ENCODE measurements around the gene STXBP5L. TPM values are rescaled to one million over a fixed set of nuclear protein-coding genes. Genes with fewer than 3 reads are reported as not detected.

The STXBP5L gene
- total and polyA plus RNA-seq, 10 of the 15 experiments (the other 5 are each of a cell fraction or from before 2014, with no cell fraction given): under 0.01 to 0.08 (median 0.04) TPM; not detected in 6

DNA sequence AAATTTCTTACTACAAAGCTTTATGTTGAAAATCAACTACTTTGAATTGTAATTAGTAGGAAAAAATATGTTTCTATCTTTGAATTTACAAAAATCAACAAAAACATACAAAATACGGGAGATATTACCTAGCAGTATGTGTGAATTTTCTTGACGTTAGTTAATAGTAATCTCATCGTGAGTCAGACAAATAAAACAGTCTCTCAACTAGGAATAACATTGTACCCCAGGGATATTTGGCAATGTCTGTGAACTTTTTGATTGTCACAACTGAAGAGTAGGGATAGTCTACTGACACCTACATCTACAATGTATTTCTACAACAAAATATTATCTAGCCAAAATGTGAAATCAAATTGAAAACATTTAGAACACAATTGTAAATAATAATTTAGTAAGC, 387.4 kb downstream of the STXBP5L start:
- Histone ChIP-seq H2AFZ (ENCODE audit: control insufficient read depth, low read depth, low read length) (no peak overlapping the region), H3K36me3 (ENCODE audit: control insufficient read depth in 2 of 2, insufficient read depth in 2 of 2, low read length in 1 of 2) (no peaks in the 10 kb centered on the region), H3K4me3 (no peak overlapping the region), H3K79me2 (ENCODE audit: control insufficient read depth, insufficient read depth, low read length) (no peaks in the 10 kb centered on the region), H3K9ac (ENCODE audit: control insufficient read depth, insufficient read depth, low read length) (no peak overlapping the region), H3K4me2 (ENCODE audit: control insufficient read depth, insufficient read depth) (no peak overlapping the region), H3K27me3 (replicated peaks in 1 of 2; ENCODE audit: control insufficient read depth in 2 of 2, insufficient read depth in 2 of 2, low read length in 1 of 2) (no peaks in the 10 kb centered on the region), H3K4me1 (ENCODE audit: control insufficient read depth, insufficient read depth, low read length) (no peaks in the 10 kb centered on the region), H3K27ac (ENCODE audit: control insufficient read depth, insufficient read depth) (no peak overlapping the region), H3K9me3 (replicated peaks; ENCODE audit: control insufficient read depth, insufficient read depth, low read length) (no peaks in the 10 kb centered on the region), H4K20me1 (ENCODE audit: control insufficient read depth, insufficient read depth) (no peaks in the 10 kb centered on the region)
- no TSS peak for BruUV-seq (replicated peaks)
- no peak for TF ChIP-seq PAX5 (IDR thresholded peaks at IDR 0.05; ENCODE audit: borderline replicate concordance, low read depth, low read length)
- 62% methylated on average over 3 of the region's 3 CpGs for WGBS (ENCODE audit: insufficient coverage, insufficient replicate concordance, low lambda C conversion rate, missing lambda C conversion rate)
- in situ Hi-C loops (cut with MboI) (no loop called here), intact Hi-C loops (cut with micrococcal nuclease; ENCODE audit: unreplicated experiment) (no loop called here)
- SMC1A ChIA-PET (ENCODE audit: uncharacterized antibody, unreplicated experiment): no interaction called here
- CTCF ChIA-PET: no interaction called here
- DNase-seq (ENCODE audit: low read depth, low spot score): no peak
- POLR2A ChIA-PET: no interaction called here
- no peak for FAIRE-seq
- RAD21 ChIA-PET (ENCODE audit: unreplicated experiment): no interaction called here
- no peak for ATAC-seq

DNA sequence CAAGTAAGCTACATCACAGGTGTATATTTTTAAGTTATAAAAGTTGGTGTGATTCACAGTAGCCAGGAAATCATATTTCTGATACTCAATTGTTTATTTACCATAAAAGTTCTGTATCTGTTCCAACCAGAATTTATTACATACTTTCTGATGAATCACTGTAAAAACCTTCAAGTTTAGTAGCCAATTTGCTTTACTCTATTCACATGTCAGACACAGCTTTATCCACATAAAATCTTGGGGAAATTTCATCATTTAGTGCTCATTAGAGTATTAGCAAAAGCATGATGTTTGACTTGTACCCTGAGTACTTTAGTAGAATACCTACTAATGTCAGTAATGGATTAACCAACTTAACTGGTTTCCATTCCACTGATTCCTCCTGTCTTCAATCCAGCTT, 388.0 kb downstream of the STXBP5L start:
- POLR2A ChIA-PET: no interaction called here
- Histone ChIP-seq H3K27ac (ENCODE audit: control insufficient read depth, insufficient read depth) (no peak overlapping the region), H3K79me2 (ENCODE audit: control insufficient read depth, insufficient read depth, low read length) (no peaks in the 10 kb centered on the region), H4K20me1 (ENCODE audit: control insufficient read depth, insufficient read depth) (no peaks in the 10 kb centered on the region), H3K9me3 (replicated peaks; ENCODE audit: control insufficient read depth, insufficient read depth, low read length) (no peaks in the 10 kb centered on the region), H3K4me3 (no peak overlapping the region), H2AFZ (ENCODE audit: control insufficient read depth, low read depth, low read length) (no peak overlapping the region), H3K9ac (ENCODE audit: control insufficient read depth, insufficient read depth, low read length) (no peak overlapping the region), H3K4me2 (ENCODE audit: control insufficient read depth, insufficient read depth) (no peak overlapping the region), H3K36me3 (ENCODE audit: control insufficient read depth in 2 of 2, insufficient read depth in 2 of 2, low read length in 1 of 2) (no peaks in the 10 kb centered on the region), H3K4me1 (ENCODE audit: control insufficient read depth, insufficient read depth, low read length) (no peaks in the 10 kb centered on the region), H3K27me3 (replicated peaks in 1 of 2; ENCODE audit: control insufficient read depth in 2 of 2, insufficient read depth in 2 of 2, low read length in 1 of 2) (no peaks in the 10 kb centered on the region)
- intact Hi-C loops (cut with micrococcal nuclease; ENCODE audit: unreplicated experiment) (no loop called here), in situ Hi-C loops (cut with MboI) (no loop called here)
- CTCF ChIA-PET: no interaction called here
- SMC1A ChIA-PET (ENCODE audit: uncharacterized antibody, unreplicated experiment): no interaction called here
- no TSS peak for BruUV-seq (replicated peaks)
- RAD21 ChIA-PET (ENCODE audit: unreplicated experiment): no interaction called here
- DNase-seq (ENCODE audit: low read depth, low spot score): no peak
- FAIRE-seq: no peak
- no peak for ATAC-seq
- TF ChIP-seq RAD21 (IDR thresholded peaks at IDR 0.05; ENCODE audit: insufficient read depth, low read depth, low read length) (no peak), RELA (IDR thresholded peaks at IDR 0.05; ENCODE audit: borderline replicate concordance, partially characterized antibody) (no peak), ZBED1 (IDR thresholded peaks at IDR 0.05; ENCODE audit: borderline replicate concordance) (no peak), MEF2A (IDR thresholded peaks at IDR 0.05; ENCODE audit: insufficient read depth, low read depth, low read length) (no peak), GABPA (IDR thresholded peaks at IDR 0.05; ENCODE audit: low read depth) (no peak), EGR1 (IDR thresholded peaks at IDR 0.05; ENCODE audit: borderline replicate concordance in 1 of 2, low read depth in 2 of 2, low read length in 2 of 2) (no peak), MXI1 (IDR thresholded peaks at IDR 0.05; ENCODE audit: low read depth, low read length) (no peak), JUND (IDR thresholded peaks at IDR 0.05; ENCODE audit: low read depth, low read length) (no peak)
- TF ChIP-seq, protein P1, sequence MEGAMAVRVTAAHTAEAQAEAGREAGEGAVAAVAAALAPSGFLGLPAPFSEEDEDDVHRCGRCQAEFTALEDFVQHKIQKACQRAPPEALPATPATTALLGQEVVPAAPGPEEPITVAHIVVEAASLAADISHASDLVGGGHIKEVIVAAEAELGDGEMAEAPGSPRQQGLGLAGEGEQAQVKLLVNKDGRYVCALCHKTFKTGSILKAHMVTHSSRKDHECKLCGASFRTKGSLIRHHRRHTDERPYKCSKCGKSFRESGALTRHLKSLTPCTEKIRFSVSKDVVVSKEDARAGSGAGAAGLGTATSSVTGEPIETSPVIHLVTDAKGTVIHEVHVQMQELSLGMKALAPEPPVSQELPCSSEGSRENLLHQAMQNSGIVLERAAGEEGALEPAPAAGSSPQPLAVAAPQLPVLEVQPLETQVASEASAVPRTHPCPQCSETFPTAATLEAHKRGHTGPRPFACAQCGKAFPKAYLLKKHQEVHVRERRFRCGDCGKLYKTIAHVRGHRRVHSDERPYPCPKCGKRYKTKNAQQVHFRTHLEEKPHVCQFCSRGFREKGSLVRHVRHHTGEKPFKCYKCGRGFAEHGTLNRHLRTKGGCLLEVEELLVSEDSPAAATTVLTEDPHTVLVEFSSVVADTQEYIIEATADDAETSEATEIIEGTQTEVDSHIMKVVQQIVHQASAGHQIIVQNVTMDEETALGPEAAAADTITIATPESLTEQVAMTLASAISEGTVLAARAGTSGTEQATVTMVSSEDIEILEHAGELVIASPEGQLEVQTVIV (IDR thresholded peaks at IDR 0.05; ENCODE audit: borderline replicate concordance, partially characterized antibody): no peak
- TF ChIP-seq, protein P2, sequence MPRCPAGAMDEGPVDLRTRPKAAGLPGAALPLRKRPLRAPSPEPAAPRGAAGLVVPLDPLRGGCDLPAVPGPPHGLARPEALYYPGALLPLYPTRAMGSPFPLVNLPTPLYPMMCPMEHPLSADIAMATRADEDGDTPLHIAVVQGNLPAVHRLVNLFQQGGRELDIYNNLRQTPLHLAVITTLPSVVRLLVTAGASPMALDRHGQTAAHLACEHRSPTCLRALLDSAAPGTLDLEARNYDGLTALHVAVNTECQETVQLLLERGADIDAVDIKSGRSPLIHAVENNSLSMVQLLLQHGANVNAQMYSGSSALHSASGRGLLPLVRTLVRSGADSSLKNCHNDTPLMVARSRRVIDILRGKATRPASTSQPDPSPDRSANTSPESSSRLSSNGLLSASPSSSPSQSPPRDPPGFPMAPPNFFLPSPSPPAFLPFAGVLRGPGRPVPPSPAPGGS (IDR thresholded peaks at IDR 0.05; ENCODE audit: borderline replicate concordance, insufficient read depth, low read depth, low read length, poor library complexity, severe bottlenecking): no peak
- TF ChIP-seq, protein P3, sequence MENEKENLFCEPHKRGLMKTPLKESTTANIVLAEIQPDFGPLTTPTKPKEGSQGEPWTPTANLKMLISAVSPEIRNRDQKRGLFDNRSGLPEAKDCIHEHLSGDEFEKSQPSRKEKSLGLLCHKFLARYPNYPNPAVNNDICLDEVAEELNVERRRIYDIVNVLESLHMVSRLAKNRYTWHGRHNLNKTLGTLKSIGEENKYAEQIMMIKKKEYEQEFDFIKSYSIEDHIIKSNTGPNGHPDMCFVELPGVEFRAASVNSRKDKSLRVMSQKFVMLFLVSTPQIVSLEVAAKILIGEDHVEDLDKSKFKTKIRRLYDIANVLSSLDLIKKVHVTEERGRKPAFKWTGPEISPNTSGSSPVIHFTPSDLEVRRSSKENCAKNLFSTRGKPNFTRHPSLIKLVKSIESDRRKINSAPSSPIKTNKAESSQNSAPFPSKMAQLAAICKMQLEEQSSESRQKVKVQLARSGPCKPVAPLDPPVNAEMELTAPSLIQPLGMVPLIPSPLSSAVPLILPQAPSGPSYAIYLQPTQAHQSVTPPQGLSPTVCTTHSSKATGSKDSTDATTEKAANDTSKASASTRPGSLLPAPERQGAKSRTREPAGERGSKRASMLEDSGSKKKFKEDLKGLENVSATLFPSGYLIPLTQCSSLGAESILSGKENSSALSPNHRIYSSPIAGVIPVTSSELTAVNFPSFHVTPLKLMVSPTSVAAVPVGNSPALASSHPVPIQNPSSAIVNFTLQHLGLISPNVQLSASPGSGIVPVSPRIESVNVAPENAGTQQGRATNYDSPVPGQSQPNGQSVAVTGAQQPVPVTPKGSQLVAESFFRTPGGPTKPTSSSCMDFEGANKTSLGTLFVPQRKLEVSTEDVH (IDR thresholded peaks at IDR 0.05; ENCODE audit: low read depth, partially characterized antibody): no peak
